Common myeloid progenitor, CD34-positive (primary cell): ENCODE results near the gene ADGRL2.
A peak's percentile ranks its signal among the peaks of the same experiment; 100 is the strongest.

Experiments used
- CTCF ChIA-PET: fragments of 350-600 bp; sonication (Branson Sonifier 250); formaldehyde crosslinking; loops from one replicate; lab custom pipeline; 2021; ENCODE audit warnings: antibody characterized with exemption; lab: Charles Lee
- POLR2A ChIA-PET: fragments of 350-600 bp; sonication (Branson Sonifier 250); formaldehyde crosslinking; loops from one replicate; lab custom pipeline; 2021; ENCODE audit warnings: antibody characterized with exemption; lab: Charles Lee
- DNase-seq, 3 donors: peaks; one replicate each; pipeline versions ENCODE4 v3.0.0 to v3.0.0-alpha.2; 2013
- H3K27ac ChIP-seq, 2 experiments: 1 replicate in 1 of 2; 2 replicates in 1 of 2; pipeline ENCODE4 v1.7.0; 2013; ENCODE audit warnings: inconsistent platforms in 2 of 2, low read length in 2 of 2, mild to moderate bottlenecking in 2 of 2, low read depth in 1 of 2, moderate library complexity in 1 of 2; ENCODE audit not compliant: severe bottlenecking in 2 of 2, insufficient read depth in 1 of 2, poor library complexity in 1 of 2
- H3K27me3 ChIP-seq, 5 experiments: replicated peaks in 2 of 5; 1 replicate in 3 of 5; 2 replicates in 2 of 5; pipeline versions ENCODE4 v1.6.1 to v1.7.0; 2013; ENCODE audit warnings: low read length in 4 of 5, mild to moderate bottlenecking in 2 of 5, moderate library complexity in 2 of 5, inconsistent platforms in 1 of 5; ENCODE audit not compliant: insufficient read depth in 5 of 5, control insufficient read depth in 4 of 5
- H3K36me3 ChIP-seq, 4 experiments: 1 replicate in 2 of 4; 2 replicates in 2 of 4; pipeline versions ENCODE4 v1.6.1 to v1.7.0; 2013; ENCODE audit warnings: low read length in 3 of 4, control low read depth in 1 of 4, mild to moderate bottlenecking in 1 of 4; ENCODE audit not compliant: control insufficient read depth in 4 of 4, insufficient read depth in 4 of 4
- H3K4me1 ChIP-seq, 4 experiments: 1 replicate in 3 of 4; 2 replicates in 1 of 4; pipeline versions ENCODE4 v1.6.1 to v1.7.1; 2013; ENCODE audit warnings: low read length in 3 of 4, mild to moderate bottlenecking in 3 of 4, control low read depth in 1 of 4, inconsistent platforms in 1 of 4, moderate library complexity in 1 of 4; ENCODE audit not compliant: control insufficient read depth in 4 of 4, insufficient read depth in 4 of 4; ENCODE audit errors: control extremely low read depth in 1 of 4
- H3K4me3 ChIP-seq, 7 experiments: 1 replicate in 4 of 7; 2 replicates in 3 of 7; pipeline versions ENCODE4 v1.5.1 to v1.7.0; 2013; ENCODE audit warnings: mild to moderate bottlenecking in 7 of 7, low read length in 6 of 7, moderate library complexity in 6 of 7, inconsistent platforms in 2 of 7, low read depth in 2 of 7, control low read depth in 1 of 7; ENCODE audit not compliant: insufficient read depth in 4 of 7, control insufficient read depth in 1 of 7; ENCODE audit errors: extremely low read depth in 1 of 7
- H3K9me3 ChIP-seq, 5 experiments: 1 replicate in 4 of 5; 2 replicates in 1 of 5; pipeline versions ENCODE4 v1.6.1 to v1.7.1; 2013; ENCODE audit warnings: low read length in 4 of 5, mild to moderate bottlenecking in 2 of 5, inconsistent platforms in 1 of 5, low read depth in 1 of 5, moderate library complexity in 1 of 5; ENCODE audit not compliant: control insufficient read depth in 4 of 5, insufficient read depth in 2 of 5; ENCODE audit errors: control extremely low read depth in 1 of 5
- WGBS: methylation state at CpG from one replicate; pipeline ENCODE4 v1.1.5; 2013; ENCODE audit not compliant: insufficient coverage; 5-methylcytosine and 5-hydroxymethylcytosine counted together

Gene ADGRL2

GRCh38 chr1:81805537-81806431 lies 5.0 kb downstream of the ADGRL2 start:
- H3K4me3 ChIP-seq = no peak overlapping the region
- no peaks in the 10 kb centered on the region for H3K36me3 ChIP-seq
- no peaks in the 10 kb centered on the region for H3K9me3 ChIP-seq
- H3K27ac ChIP-seq = no peak overlapping the region
- 60% methylated on average over 1 of the region's 2 CpGs for WGBS
- H3K4me1 ChIP-seq = peaks cover 0 to 27% (median 26%) of the 10 kb centered on the region in 4 experiments
- DNase-seq = no peak
- POLR2A ChIA-PET = no interaction called here
- H3K27me3 ChIP-seq = peaks cover 27 to 91% (median 52%) of the 10 kb centered on the region in 5 experiments
- CTCF ChIA-PET = no interaction called here

DNA sequence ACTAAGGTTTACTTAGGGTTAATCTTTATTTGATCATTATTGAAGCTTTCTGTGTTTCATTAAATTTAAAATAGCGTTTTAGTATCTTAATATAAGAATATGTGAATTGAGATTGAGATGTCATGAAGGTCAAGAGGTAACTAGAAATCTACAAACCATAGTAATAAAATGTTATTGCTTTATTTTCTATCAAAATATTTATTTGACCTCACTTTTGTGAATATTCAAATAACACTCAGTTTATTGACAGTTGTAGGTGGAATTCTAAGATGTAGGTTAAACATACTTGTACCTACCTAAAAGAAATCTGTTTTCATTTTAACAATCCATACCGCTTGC lies 5.7 kb downstream of the ADGRL2 start:
- Histone ChIP-seq H3K36me3 (no peaks in the 10 kb centered on the region), H3K27me3 (peaks cover 27 to 92% (median 52%) of the 10 kb centered on the region in 5 experiments), H3K27ac (no peak overlapping the region), H3K4me3 (no peak overlapping the region), H3K4me1 (peaks cover 0 to 22% (median 21%) of the 10 kb centered on the region in 4 experiments), H3K9me3 (no peaks in the 10 kb centered on the region)
- POLR2A ChIA-PET = no interaction called here
- CTCF ChIA-PET = no interaction called here
- no CpG with 5 or more reads among the region's 2 CpGs for WGBS
- DNase-seq = no peak

GRCh38 chr1:81808760-81809159 lies 8.0 kb downstream of the ADGRL2 start:
- 40% methylated on average over 4 of the region's 7 CpGs for WGBS
- ChIA-PET CTCF (no interaction called here), POLR2A (no interaction called here)
- Histone ChIP-seq H3K27ac (no peak overlapping the region), H3K36me3 (no peaks in the 10 kb centered on the region), H3K9me3 (no peaks in the 10 kb centered on the region), H3K27me3 (peaks cover 12 to 73% (median 45%) of the 10 kb centered on the region in 5 experiments), H3K4me3 (no peak overlapping the region), H3K4me1 (peaks cover 0 to 3% (median 0%) of the 10 kb centered on the region in 4 experiments)
- DNase-seq = peak in 2 of 3 donors; percentile 35 to 43

- H3K4me1 ChIP-seq = peaks cover 0 to 3% (median 0%) of the 10 kb centered on the region in 4 experiments
- H3K36me3 ChIP-seq = no peaks in the 10 kb centered on the region
- CTCF ChIA-PET = no interaction called here
- H3K4me3 ChIP-seq = no peak overlapping the region
- H3K9me3 ChIP-seq = no peaks in the 10 kb centered on the region
- no CpG with 5 or more reads among the region's 1 CpG for WGBS
- POLR2A ChIA-PET = no interaction called here
- DNase-seq = no peak
- H3K27ac ChIP-seq = no peak overlapping the region
- H3K27me3 ChIP-seq = peaks cover 2 to 63% (median 35%) of the 10 kb centered on the region in 5 experiments
Observed at GRCh38 chr1:81809808-81810207, 9.1 kb downstream of the ADGRL2 start.

- Histone ChIP-seq H3K27me3 (peaks cover 2 to 46% (median 23%) of the 10 kb centered on the region in 5 experiments), H3K27ac (no peak overlapping the region), H3K9me3 (no peaks in the 10 kb centered on the region), H3K4me1 (peaks cover 0 to 3% (median 0%) of the 10 kb centered on the region in 4 experiments), H3K36me3 (no peaks in the 10 kb centered on the region), H3K4me3 (no peak overlapping the region)
- DNase-seq = no peak
- CTCF ChIA-PET = interaction anchor here (0.5 to 1.7 kb wide), 3 partner anchors 9 to 1215 kb away, joined by 3 to 5 read pairs (median 3); no protein-coding TSS in a partner anchor
- no CpG with 5 or more reads among the region's 3 CpGs for WGBS
- POLR2A ChIA-PET = no interaction called here
Observed at GRCh38 chr1:81811757-81812371, 11.1 kb downstream of the ADGRL2 start.

DNA sequence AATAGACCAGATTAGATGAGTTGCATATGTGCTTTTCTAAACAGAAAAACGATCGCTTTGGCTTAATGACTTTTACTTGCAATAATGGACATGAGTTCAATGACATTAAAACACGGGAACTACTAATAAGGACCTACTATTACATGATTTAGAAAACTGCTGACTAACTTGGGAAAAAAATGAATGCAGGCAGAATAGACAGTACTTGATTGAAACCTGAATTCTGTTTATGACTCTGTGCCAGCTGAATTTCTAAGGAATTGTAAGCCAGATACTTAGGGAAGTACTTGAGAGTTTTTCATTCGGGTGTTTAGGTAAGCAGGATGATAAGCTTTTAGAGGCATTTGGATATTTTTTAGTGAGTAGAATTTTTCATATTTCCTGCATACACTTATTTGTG lies 12.0 kb downstream of the ADGRL2 start:
- Histone ChIP-seq H3K9me3 (no peaks in the 10 kb centered on the region), H3K4me1 (peaks cover 0 to 3% (median 0%) of the 10 kb centered on the region in 4 experiments), H3K27me3 (peaks cover 2 to 40% (median 23%) of the 10 kb centered on the region in 5 experiments), H3K27ac (no peak overlapping the region), H3K36me3 (no peaks in the 10 kb centered on the region), H3K4me3 (no peak overlapping the region)
- POLR2A ChIA-PET = no interaction called here
- CTCF ChIA-PET = interaction anchor here (0.5 to 1.7 kb wide), 3 partner anchors 10 to 1216 kb away, joined by 3 to 5 read pairs (median 3); no protein-coding TSS in a partner anchor
- WGBS = no CpG with 5 or more reads among the region's 4 CpGs
- no peak for DNase-seq

DNA sequence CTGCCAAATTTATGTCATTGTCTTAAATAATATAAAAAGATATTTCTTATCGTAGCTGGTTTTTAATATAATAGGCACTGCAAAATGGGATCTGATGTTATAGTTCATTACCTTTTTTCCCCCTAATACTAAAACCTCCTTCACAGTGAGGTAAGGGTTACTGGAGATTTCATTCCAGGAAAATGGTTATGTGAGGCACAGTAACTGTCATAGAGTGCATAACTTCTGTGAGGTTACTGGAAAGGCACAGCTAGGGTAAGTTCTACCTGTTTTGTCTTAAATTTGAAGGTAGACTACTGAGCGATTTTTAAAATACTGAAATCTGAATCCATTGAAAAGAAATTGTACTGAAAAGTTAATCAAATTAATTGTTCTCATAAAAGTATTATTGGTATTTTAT lies 13.0 kb downstream of the ADGRL2 start:
- peaks cover 0 to 3% (median 0%) of the 10 kb centered on the region in 4 experiments for H3K4me1 ChIP-seq
- H3K27ac ChIP-seq = no peak overlapping the region
- no peak for DNase-seq
- ChIA-PET POLR2A (no interaction called here), CTCF (interaction anchor here (1.7 kb wide), 1 partner anchor 12 kb away, joined by 5 read pairs; no protein-coding TSS in a partner anchor)
- H3K4me3 ChIP-seq = no peak overlapping the region
- no CpG with 5 or more reads among the region's 2 CpGs for WGBS
- H3K9me3 ChIP-seq = no peaks in the 10 kb centered on the region
- no peaks in the 10 kb centered on the region for H3K36me3 ChIP-seq
- peaks cover under 1 to 33% (median 17%) of the 10 kb centered on the region in 5 experiments for H3K27me3 ChIP-seq
